ENCODE results near the gene DUSP7. TPM values are rescaled to one million over a fixed set of nuclear protein-coding genes. Genes with fewer than 3 reads are reported as not detected.

The DUSP7 gene
- total RNA-seq, 1 experiment from 2014 or later: 18.8 TPM

- Mint-ChIP-seq H3K4me3 (no peak overlapping the region), H3K4me1 (peaks cover 9% of the 10 kb centered on the region), H3K27ac (no peak overlapping the region), H3K36me3 (no peaks in the 10 kb centered on the region), H3K9me3 (no peaks in the 10 kb centered on the region), H3K27me3 (ENCODE audit: low read depth) (no peaks in the 10 kb centered on the region)
- TF ChIP-seq ZNF232 (CRISPR knock-in tag; IDR thresholded peaks at IDR 0.05): no peak
- TF ChIP-seq NFE2L1 (CRISPR knock-in tag; IDR thresholded peaks at IDR 0.05): no peak
- TF ChIP-seq ZNF425 (CRISPR knock-in tag; conservative IDR thresholded peaks at IDR 0.05): no peak
- TF ChIP-seq OVOL2 (CRISPR knock-in tag; IDR thresholded peaks at IDR 0.05; ENCODE audit: borderline replicate concordance): no peak
- no peak for TF ChIP-seq ZNF263 (CRISPR knock-in tag; IDR thresholded peaks at IDR 0.05; ENCODE audit: low read depth)
- TF ChIP-seq IRF2 (CRISPR knock-in tag; IDR thresholded peaks at IDR 0.05; ENCODE audit: borderline replicate concordance, low read depth): no peak
- no peak for TF ChIP-seq ATF3 (CRISPR knock-in tag; conservative IDR thresholded peaks at IDR 0.05)
- no peak for TF ChIP-seq STAT6 (CRISPR knock-in tag; conservative IDR thresholded peaks at IDR 0.05; ENCODE audit: low read depth)
- TF ChIP-seq ZNF121 (CRISPR knock-in tag; IDR thresholded peaks at IDR 0.05): no peak
- no peak for TF ChIP-seq RORB (CRISPR knock-in tag; IDR thresholded peaks at IDR 0.05)
- no peak for TF ChIP-seq ZNF512 (CRISPR knock-in tag; IDR thresholded peaks at IDR 0.05; ENCODE audit: borderline replicate concordance)
- TF ChIP-seq GABPB1 (CRISPR knock-in tag; IDR thresholded peaks at IDR 0.05): no peak
- TF ChIP-seq MLX (CRISPR knock-in tag; IDR thresholded peaks at IDR 0.05): no peak
- DNase-seq (ENCODE audit: low spot score) (no peak), ATAC-seq (no peak)
- ChIA-PET CTCF (interaction anchor here (1.0 kb wide), 1 partner anchor 22 kb away, joined by 4 read pairs; no protein-coding TSS in a partner anchor), POLR2A (no interaction called here)
Observed at GRCh38 chr3:52026041-52026440, 30.3 kb downstream of the DUSP7 start.

GRCh38 chr3:52025453-52025852, 30.9 kb downstream of the DUSP7 start:
- peaks cover 9% of the 10 kb centered on the region for H3K4me1 Mint-ChIP-seq
- DNase-seq (ENCODE audit: low spot score) (no peak), ATAC-seq (no peak)
- POLR2A ChIA-PET: no interaction called here
- TF ChIP-seq PRRX2 (CRISPR knock-in tag; IDR thresholded peaks at IDR 0.05) (no peak), MYBL2 (CRISPR knock-in tag; IDR thresholded peaks at IDR 0.05) (no peak), KAT7 (CRISPR knock-in tag; IDR thresholded peaks at IDR 0.05; ENCODE audit: borderline replicate concordance) (no peak), FOXP4 (CRISPR knock-in tag; IDR thresholded peaks at IDR 0.05) (no peak), GTF2I (CRISPR knock-in tag; conservative IDR thresholded peaks at IDR 0.05) (no peak), ZNF121 (CRISPR knock-in tag; IDR thresholded peaks at IDR 0.05) (no peak), TCF7 (CRISPR knock-in tag; IDR thresholded peaks at IDR 0.05; ENCODE audit: low read depth) (no peak), ZNF138 (CRISPR knock-in tag; conservative IDR thresholded peaks at IDR 0.05) (no peak)
- H3K27me3 Mint-ChIP-seq (ENCODE audit: low read depth): no peaks in the 10 kb centered on the region
- CTCF ChIA-PET: interaction anchor here (1.0 to 1.2 kb wide), 3 partner anchors 21 to 28 kb away, joined by 3 to 4 read pairs (median 3); no protein-coding TSS in a partner anchor
- H3K27ac Mint-ChIP-seq: no peak overlapping the region
- H3K4me3 Mint-ChIP-seq: no peak overlapping the region
- no peaks in the 10 kb centered on the region for H3K9me3 Mint-ChIP-seq
- no peaks in the 10 kb centered on the region for H3K36me3 Mint-ChIP-seq

Measured in WTC11 (cell line).